Measurements from ENCODE around the gene GABRA1. TPM values are rescaled to one million over a fixed set of nuclear protein-coding genes. Genes with fewer than 3 reads are reported as not detected.

GABRA1 gene
- polyA plus RNA-seq, 2 of the 4 experiments (the other 2 are of a cell fraction): not detected

- H3K4me1 ChIP-seq: no peaks in the 10 kb centered on the region
- 0% methylated on average over 1 of the region's 1 CpG for WGBS (ENCODE audit: missing lambda C conversion rate)
- no peak overlapping the region for H3K27ac ChIP-seq
- ATAC-seq (no peak), FAIRE-seq (no peak), DNase-seq (ENCODE audit: low read depth in 1 of 2, low spot score in 1 of 2) (no peak)
- H3K4me3 ChIP-seq: no peak overlapping the region
- ChIA-PET POLR2A (no interaction called here), CTCF (no interaction called here)
- TF ChIP-seq RARB (CRISPR knock-in tag; IDR thresholded peaks at IDR 0.05) (no peak), ZFP36 (IDR thresholded peaks at IDR 0.05; ENCODE audit: borderline replicate concordance, partially characterized antibody) (no peak), ELK1 (IDR thresholded peaks at IDR 0.05; ENCODE audit: low read depth, low read length) (no peak), FOSB (CRISPR knock-in tag; IDR thresholded peaks at IDR 0.05) (no peak), RCOR1 (IDR thresholded peaks at IDR 0.05; ENCODE audit: low read depth, low read length) (no peak), JUN (IDR thresholded peaks at IDR 0.05) (no peak), CHD4 (IDR thresholded peaks at IDR 0.05; ENCODE audit: borderline replicate concordance) (no peak), MYC (IDR thresholded peaks at IDR 0.05; ENCODE audit: borderline replicate concordance, low read length) (no peak), PHF8 (IDR thresholded peaks at IDR 0.05; ENCODE audit: borderline replicate concordance, low read depth) (no peak), RNF2 (IDR thresholded peaks at IDR 0.05; ENCODE audit: borderline replicate concordance, low read depth) (no peak), NPAS2 (CRISPR knock-in tag; IDR thresholded peaks at IDR 0.05; ENCODE audit: borderline replicate concordance) (no peak), ZC3H11A (IDR thresholded peaks at IDR 0.05) (no peak), HOXB13 (CRISPR knock-in tag; IDR thresholded peaks at IDR 0.05; ENCODE audit: low read depth) (no peak), MAX (IDR thresholded peaks at IDR 0.05) (no peak), PBX3 (IDR thresholded peaks at IDR 0.05) (no peak), JUNB (IDR thresholded peaks at IDR 0.05) (no peak)
- H3K4me2 ChIP-seq: no peak overlapping the region
- H3K9me3 ChIP-seq: no peaks in the 10 kb centered on the region
Observed at GRCh38 chr5:161857358-161857757, 9.4 kb downstream of the GABRA1 start.

GRCh38 chr5:161863259-161863658 is 15.3 kb downstream of the GABRA1 start:
- TF ChIP-seq RFX5 (IDR thresholded peaks at IDR 0.05) (no peak), KDM1A (IDR thresholded peaks at IDR 0.05; ENCODE audit: low read depth) (no peak), EHMT2 (IDR thresholded peaks at IDR 0.05; ENCODE audit: low read depth) (no peak), EHF (CRISPR knock-in tag; IDR thresholded peaks at IDR 0.05) (no peak), GATA3 (IDR thresholded peaks at IDR 0.05; ENCODE audit: borderline replicate concordance) (no peak), HDAC2 (IDR thresholded peaks at IDR 0.05) (no peak), CTCF (IDR thresholded peaks at IDR 0.05) (no peak), NFE2L2 (conservative IDR thresholded peaks at IDR 0.05; ENCODE audit: low read length) (no peak), BHLHE40 (IDR thresholded peaks at IDR 0.05; ENCODE audit: low read depth, low read length) (no peak), MAZ (IDR thresholded peaks at IDR 0.05; ENCODE audit: borderline replicate concordance, low read depth, low read length) (no peak), RARB (CRISPR knock-in tag; IDR thresholded peaks at IDR 0.05) (no peak), ZSCAN20 (CRISPR knock-in tag; IDR thresholded peaks at IDR 0.05) (no peak), NPAS2 (CRISPR knock-in tag; IDR thresholded peaks at IDR 0.05; ENCODE audit: borderline replicate concordance) (no peak)
- FAIRE-seq: no peak
- H3K27ac ChIP-seq: no peak overlapping the region
- H3K4me2 ChIP-seq: no peak overlapping the region
- WGBS (ENCODE audit: missing lambda C conversion rate): 2% methylated on average over 3 of the region's 3 CpGs
- CTCF ChIA-PET: interaction anchor here (0.5 to 0.6 kb wide), 2 partner anchors 1358 to 1484 kb away, joined by 4 read pairs; no protein-coding TSS in a partner anchor
- POLR2A ChIA-PET: no interaction called here
- no peak for ATAC-seq
- H3K4me3 ChIP-seq: no peak overlapping the region
- H3K9me3 ChIP-seq: no peaks in the 10 kb centered on the region
- no peaks in the 10 kb centered on the region for H3K4me1 ChIP-seq
- no peak for DNase-seq (ENCODE audit: low read depth in 1 of 2, low spot score in 1 of 2)

All from A549 (cell line).